ENCODE data around the gene DTNBP1.

The DTNBP1 gene

DNA sequence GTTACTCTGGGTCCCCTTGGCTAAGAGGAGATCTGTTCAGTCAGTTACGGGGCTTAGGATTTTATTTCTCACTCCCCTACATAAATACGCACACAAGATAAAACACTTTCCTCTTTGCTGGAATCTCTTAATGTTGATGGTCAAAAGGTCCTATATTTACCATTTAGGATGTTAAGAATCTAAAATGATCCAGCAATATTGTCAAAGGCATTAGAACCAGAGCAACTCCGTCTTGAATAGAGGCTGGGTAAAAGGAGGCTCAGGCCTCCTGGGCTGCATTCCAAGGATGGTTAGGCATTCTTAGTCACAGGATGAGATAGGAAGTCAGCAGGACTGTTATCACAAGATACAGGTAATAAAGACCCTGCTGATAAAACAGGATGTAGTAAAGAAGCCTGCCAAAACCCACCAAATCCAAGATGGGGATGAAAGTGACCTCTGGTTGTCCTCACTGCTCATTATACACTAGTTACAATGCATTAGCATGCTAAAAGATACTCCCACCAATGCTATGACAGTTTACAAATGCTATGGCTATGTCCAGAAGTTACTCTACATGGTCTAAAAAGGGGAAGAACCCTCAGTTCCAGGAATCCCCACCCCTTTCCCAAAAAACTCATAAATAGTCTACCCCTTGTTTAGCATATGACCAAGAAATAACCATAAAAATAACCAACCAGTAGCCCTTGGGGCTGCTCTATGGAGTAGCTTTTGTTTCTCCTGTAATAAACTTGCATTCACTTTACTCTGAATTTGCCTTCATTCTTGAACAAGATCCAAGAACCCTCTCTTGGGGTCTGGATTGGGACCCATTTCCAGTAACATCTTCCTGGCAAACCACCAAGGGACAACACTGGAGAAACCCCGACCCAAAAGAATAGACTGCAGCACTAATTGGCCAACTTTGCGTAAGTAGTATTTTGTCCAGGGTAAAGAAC, 107.5 kb downstream of the DTNBP1 start:
- H3K27me3 ChIP-seq: no peaks in the 10 kb centered on the region
- TF ChIP-seq CTCF (IDR thresholded peaks at IDR 0.05): no peak
- no peak overlapping the region for H3K27ac ChIP-seq
- intact Hi-C loops (cut with DNase I; ENCODE audit: low total_unique reads): no loop called here
- H3K4me3 ChIP-seq: no peak overlapping the region
- H3K36me3 ChIP-seq: no peaks in the 10 kb centered on the region
- no peaks in the 10 kb centered on the region for H3K9me3 ChIP-seq
- no peak for DNase-seq
- H3K4me1 ChIP-seq: peaks cover 0 to 14% (median 7%) of the 10 kb centered on the region in 4 donors

DNA sequence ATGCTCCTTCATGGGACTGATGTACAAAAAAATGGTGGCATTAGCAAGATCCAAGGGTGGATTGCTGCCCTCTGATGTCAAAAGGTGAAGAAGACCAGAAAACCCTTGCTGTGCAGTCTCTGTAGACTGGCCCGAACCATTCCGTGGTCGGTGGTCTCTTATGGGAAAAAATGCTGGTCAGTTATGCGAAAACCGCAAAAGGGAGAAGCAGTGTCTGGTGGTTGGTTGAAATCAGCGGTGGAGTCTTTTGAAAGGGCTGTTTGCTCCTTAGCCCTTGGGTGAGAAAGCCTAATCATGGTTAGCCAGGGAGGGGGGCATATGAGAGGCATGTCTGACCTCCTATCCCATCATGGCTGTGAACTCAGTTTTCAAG, 108.1 kb downstream of the DTNBP1 start:
- intact Hi-C loops (cut with DNase I; ENCODE audit: low total_unique reads): no loop called here
- no peaks in the 10 kb centered on the region for H3K36me3 ChIP-seq
- H3K4me1 ChIP-seq: peaks cover 0 to 14% (median 7%) of the 10 kb centered on the region in 4 donors
- H3K27ac ChIP-seq: no peak overlapping the region
- no peak overlapping the region for H3K4me3 ChIP-seq
- H3K27me3 ChIP-seq: no peaks in the 10 kb centered on the region
- TF ChIP-seq CTCF (IDR thresholded peaks at IDR 0.05): no peak
- DNase-seq: no peak
- no peaks in the 10 kb centered on the region for H3K9me3 ChIP-seq

- TF ChIP-seq CTCF (IDR thresholded peaks at IDR 0.05): no peak
- H3K4me1 ChIP-seq: peaks cover 0 to 14% (median 7%) of the 10 kb centered on the region in 4 donors
- no peaks in the 10 kb centered on the region for H3K36me3 ChIP-seq
- H3K27me3 ChIP-seq: no peaks in the 10 kb centered on the region
- DNase-seq: no peak
- H3K27ac ChIP-seq: no peak overlapping the region
- intact Hi-C loops (cut with DNase I; ENCODE audit: low total_unique reads): no loop called here
- H3K9me3 ChIP-seq: no peaks in the 10 kb centered on the region
- no peak overlapping the region for H3K4me3 ChIP-seq
Observed at GRCh38 chr6:15553736-15554294, 109.0 kb downstream of the DTNBP1 start.

DNA sequence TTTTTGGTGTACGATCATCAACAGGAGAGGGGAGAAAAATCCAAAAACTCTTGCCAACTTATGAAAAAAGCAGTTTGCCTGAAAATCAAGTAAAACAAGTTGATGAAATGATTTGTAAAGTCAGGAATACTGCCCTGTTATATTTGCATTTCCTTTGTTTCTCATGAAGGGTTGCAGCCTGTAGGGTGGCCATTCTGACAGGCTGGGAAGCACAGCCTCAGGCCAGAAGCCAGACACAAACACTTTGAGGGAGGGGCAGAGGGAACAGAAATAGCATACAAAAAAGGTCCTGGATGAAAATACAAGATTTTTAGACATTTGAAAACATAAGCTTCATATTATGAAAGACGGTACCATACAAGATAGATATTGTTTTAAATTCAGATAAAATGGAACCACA, 109.8 kb downstream of the DTNBP1 start:
- no peak overlapping the region for H3K27ac ChIP-seq
- H3K4me3 ChIP-seq: no peak overlapping the region
- no peak for DNase-seq
- no peaks in the 10 kb centered on the region for H3K9me3 ChIP-seq
- H3K27me3 ChIP-seq: no peaks in the 10 kb centered on the region
- no peak for TF ChIP-seq CTCF (IDR thresholded peaks at IDR 0.05)
- H3K36me3 ChIP-seq: no peaks in the 10 kb centered on the region
- intact Hi-C loops (cut with DNase I; ENCODE audit: low total_unique reads): no loop called here
- peaks cover 0 to 14% (median 7%) of the 10 kb centered on the region in 4 donors for H3K4me1 ChIP-seq

DNA sequence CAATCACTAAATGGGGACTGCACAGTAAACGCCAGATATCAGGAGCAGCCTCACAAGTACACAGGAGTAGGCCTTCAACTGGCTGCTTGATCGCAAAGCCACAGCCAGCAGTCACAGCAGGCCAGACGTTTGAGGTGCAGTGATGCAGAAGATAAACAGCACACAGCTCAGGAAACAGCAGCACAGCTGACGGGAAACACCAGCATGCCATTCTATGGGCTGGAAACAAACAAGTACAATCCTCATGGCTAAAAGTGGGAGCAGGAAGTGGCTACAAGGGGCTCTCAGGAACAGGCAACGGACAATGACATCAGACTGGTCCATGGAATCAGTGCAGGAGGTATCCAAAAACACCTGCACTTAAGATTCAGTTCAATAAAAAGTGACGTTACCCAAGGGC, 111.0 kb downstream of the DTNBP1 start:
- Histone ChIP-seq H3K4me1 (peaks cover 0 to 14% (median 7%) of the 10 kb centered on the region in 4 donors), H3K9me3 (no peaks in the 10 kb centered on the region), H3K27me3 (no peaks in the 10 kb centered on the region), H3K27ac (no peak overlapping the region), H3K36me3 (no peaks in the 10 kb centered on the region), H3K4me3 (no peak overlapping the region)
- DNase-seq: no peak
- TF ChIP-seq CTCF (IDR thresholded peaks at IDR 0.05): no peak
- intact Hi-C loops (cut with DNase I; ENCODE audit: low total_unique reads): no loop called here

Data from tibial artery (tissue), 4 donors.